Heart left ventricle (tissue), 16 donors: ENCODE measurements around the gene PRPF38B. TPM values are rescaled to one million over a fixed set of nuclear protein-coding genes. Genes with fewer than 3 reads are reported as not detected.
"Not testable (repeated sequence)": the region's sequence is repeated elsewhere in the genome, so short reads cannot be mapped to it uniquely, and the experiment has no call there.

Source experiments
- ATAC-seq, 4 donors: fragments of 200-7000 bp; cut with Tn5 transposase; one replicate each; pipeline ENCODE4 v1.9.1; 2020 to 2022; ENCODE audit warnings: moderate library complexity in 4 of 4, mild to moderate bottlenecking in 3 of 4, moderate number of reproducible peaks in 1 of 4
- DNase-seq, 5 donors: peaks; one replicate each; pipeline ENCODE4 v3.0.0-alpha.2; 2020
- H3K27ac ChIP-seq, 12 donors: fragments of 200-600 bp; sonication (generic) in 4 of 12; one replicate each; pipeline versions ENCODE4 v1.5.0 to v1.8.0; 2016 to 2022; ENCODE audit warnings: mild to moderate bottlenecking in 2 of 12
- H3K27me3 ChIP-seq, 9 donors: fragments of 200-600 bp; sonication (generic) in 2 of 9; one replicate each; pipeline versions ENCODE4 v1.5.1 to v1.8.0; 2016 to 2022; ENCODE audit warnings: mild to moderate bottlenecking in 3 of 9
- H3K36me3 ChIP-seq, 9 donors: fragments of 200-600 bp; sonication (generic) in 2 of 9; one replicate each; pipeline versions ENCODE4 v1.5.0 to v1.8.0; 2018 to 2022; ENCODE audit warnings: mild to moderate bottlenecking in 2 of 9
- H3K4me1 ChIP-seq, 12 donors: fragments of 200-600 bp; sonication (generic) in 4 of 12; one replicate each; pipeline versions ENCODE4 v1.5.0 to v1.8.0; 2016 to 2022; ENCODE audit warnings: mild to moderate bottlenecking in 3 of 12
- H3K4me3 ChIP-seq, 12 donors: fragments of 200-600 bp; sonication (generic) in 4 of 12; one replicate each; pipeline versions ENCODE4 v1.5.0 to v1.8.0; 2017 to 2022; ENCODE audit warnings: mild to moderate bottlenecking in 9 of 12, moderate library complexity in 4 of 12
- H3K9me3 ChIP-seq, 12 donors: fragments of 200-600 bp; sonication (generic) in 4 of 12; one replicate each; pipeline versions ENCODE4 v1.5.0 to v1.8.0; 2016 to 2022; ENCODE audit warnings: mild to moderate bottlenecking in 1 of 12
- CTCF ChIP-seq, 12 donors: fragments of 200-600 bp; sonication (generic) in 4 of 12; IDR thresholded peaks; one replicate each; pipeline versions ENCODE4 v1.5.0 to v1.8.0; 2018 to 2022; ENCODE audit warnings: antibody characterized with exemption in 12 of 12, mild to moderate bottlenecking in 5 of 12
- POLR2A ChIP-seq, 2 donors: fragments of 450-650 bp; IDR thresholded peaks; one replicate each; pipeline ENCODE4 v1.6.1; 2017; ENCODE audit warnings: antibody characterized with exemption in 2 of 2, mild to moderate bottlenecking in 2 of 2, moderate library complexity in 2 of 2
- WGBS, 4 donors: extraction: QIAGEN DNeasy Blood & Tissue Kit in 2 of 4; methylation state at CpG; one replicate each; pipeline versions ENCODE4 v1.1.5 to v1.1.7; 2013 to 2018; 5-methylcytosine and 5-hydroxymethylcytosine counted together
- intact Hi-C, 10 donors: fragments of 100-400 bp; cut with DNase I; formaldehyde crosslinking; loops; one replicate each; pipeline versions ENCODE4 v1.11.1 to v1.14.2; 2022
- polyA plus RNA-seq, 2 donors: library from polyadenylated mRNA; stranded (reverse); fragments of 200-250 nt; gene quantifications; one replicate each; pipeline ENCODE4 v1.2.3, GENCODE V29; 2013
- total RNA-seq, 9 donors: library from RNA; depleted of rRNA in 2 of 9; stranded (reverse); fragments of >200 nt in 2 of 9; fragmentation: NEBNext Ultra II Directional in 3 of 9; extraction: Animal tissue kit (Norgen Biotek cat#: 25700) in 3 of 9; gene quantifications; one replicate each; pipeline versions ENCODE4 v1.1.0 to v1.2.4, GENCODE V29; 2016 to 2023
- donor health status: ischemic (EF 13 %, LVEDD 7.1; RV severe dilation, severe dysfunction).
- donor health status: healthy with polysubstance abuse.
- donor health status: DM: no; HTN: yes; CAD: no.
- donor health status: DM: no; HTN: no; CAD: no.
- donor health status: ischemic (EF 25% LVEDD 6.9; RV normal size, moderate dysfunction).
- donor health status: ischemic (EF 25% LVEDD 5.7; RV mildly dilated, moderate dysfunction).
- donor health status: healthy.
- donor health status: DM: yes; HTN: yes; CAD: no.
- donor health status: ischemic (EF 35%, LVEDD 5.7; RV mildly dilated, moderate dysfunction).
- donor health status: nonischemic (EF 11% LVEDD 7.7; RV severe dilation, severe dysfunction).
- donor health status: DM: yes; HTN: yes; CAD: no.
- donor health status: PGD.
- donor health status: ischemic (EF 29% LVEDD 5.4; RV normal size, mild dysfunction).
- donor health status: nonischemic (EF 23%, LVEDD 6.1; RV moderate dilation, normal function).

The PRPF38B gene
- total and polyA plus RNA-seq, 11 donors, result 7.7 to 22.6 (median 15.1) TPM

- Histone ChIP-seq H3K27ac (no peak overlapping the region), H3K4me1 (peaks cover 0 to 29% (median 2%) of the 10 kb centered on the region in 12 donors), H3K27me3 (no peaks in the 10 kb centered on the region), H3K4me3 (no peak overlapping the region), H3K9me3 (no peaks in the 10 kb centered on the region), H3K36me3 (peaks cover 0 to 60% (median 58%) of the 10 kb centered on the region in 9 donors)
- no peak for ATAC-seq
- intact Hi-C loops, result no loop called here
- TF ChIP-seq CTCF (IDR thresholded peaks at IDR 0.05) (no peak), POLR2A (IDR thresholded peaks at IDR 0.05) (no peak)
- WGBS, 4 donors, result 80 to 89% (median 84%) methylated on average over 5 of the region's 5 CpGs
- DNase-seq, result no peak
Measured at GRCh38 chr1:108701176-108701849, 9.2 kb downstream of the PRPF38B start.

GRCh38 chr1:108702109-108702508 is 10.0 kb downstream of the PRPF38B start:
- H3K4me1 ChIP-seq, result peaks cover 0 to 25% (median 0%) of the 10 kb centered on the region in 12 donors
- DNase-seq, H3K27ac ChIP-seq, ATAC-seq, H3K27me3 ChIP-seq, H3K9me3 ChIP-seq, intact Hi-C loops, H3K4me3 ChIP-seq: not testable (repeated sequence)
- peaks cover 0 to 52% (median 50%) of the 10 kb centered on the region in 9 donors for H3K36me3 ChIP-seq
- 91 to 99% (median 95%) methylated on average over 6 of the region's 6 CpGs for WGBS, 4 donors

GRCh38 chr1:108703939-108704338 is 11.8 kb downstream of the PRPF38B start:
- 74 to 82% (median 76%) methylated on average over 6 of the region's 6 CpGs for WGBS, 4 donors
- no peak for TF ChIP-seq CTCF (IDR thresholded peaks at IDR 0.05)
- no peak for TF ChIP-seq POLR2A (IDR thresholded peaks at IDR 0.05)

GRCh38 chr1:108704496-108704895 is 12.4 kb downstream of the PRPF38B start:
- Histone ChIP-seq H3K27me3 (no peaks in the 10 kb centered on the region), H3K27ac (no peak overlapping the region), H3K9me3 (no peaks in the 10 kb centered on the region), H3K4me1 (peaks cover 0 to 13% (median 0%) of the 10 kb centered on the region in 12 donors), H3K4me3 (no peak overlapping the region), H3K36me3 (peaks cover 0 to 28% (median 26%) of the 10 kb centered on the region in 9 donors)
- ATAC-seq (peak in 3 of 4 donors; percentile 26 to 52 (median 45)), DNase-seq (no peak)
- TF ChIP-seq POLR2A (IDR thresholded peaks at IDR 0.05) (no peak), CTCF (IDR thresholded peaks at IDR 0.05) (no peak)
- intact Hi-C loops, result no loop called here
- WGBS, 4 donors, result 61 to 69% (median 65%) methylated on average over 2 of the region's 2 CpGs

More at GRCh38 chr1:108703939-108704338, 11.8 kb downstream of the PRPF38B start:
- H3K36me3 ChIP-seq, result peaks cover 0 to 34% (median 32%) of the 10 kb centered on the region in 9 donors
- H3K9me3 ChIP-seq, result no peaks in the 10 kb centered on the region
- ATAC-seq (no peak), DNase-seq (no peak)
- peaks cover 0 to 18% (median 0%) of the 10 kb centered on the region in 12 donors for H3K4me1 ChIP-seq
- H3K27me3 ChIP-seq, result no peaks in the 10 kb centered on the region
- no peak overlapping the region for H3K4me3 ChIP-seq
- H3K27ac ChIP-seq, result peak overlapping the region in 1 of 12 donors; percentile 2
- intact Hi-C loops, result no loop called here
